Measurements from ENCODE around the gene PPP1R1C. TPM values are rescaled to one million over a fixed set of nuclear protein-coding genes. Genes with fewer than 3 reads are reported as not detected.

Gene PPP1R1C
- total RNA-seq, 1 donor, result 0.36 TPM

DNA sequence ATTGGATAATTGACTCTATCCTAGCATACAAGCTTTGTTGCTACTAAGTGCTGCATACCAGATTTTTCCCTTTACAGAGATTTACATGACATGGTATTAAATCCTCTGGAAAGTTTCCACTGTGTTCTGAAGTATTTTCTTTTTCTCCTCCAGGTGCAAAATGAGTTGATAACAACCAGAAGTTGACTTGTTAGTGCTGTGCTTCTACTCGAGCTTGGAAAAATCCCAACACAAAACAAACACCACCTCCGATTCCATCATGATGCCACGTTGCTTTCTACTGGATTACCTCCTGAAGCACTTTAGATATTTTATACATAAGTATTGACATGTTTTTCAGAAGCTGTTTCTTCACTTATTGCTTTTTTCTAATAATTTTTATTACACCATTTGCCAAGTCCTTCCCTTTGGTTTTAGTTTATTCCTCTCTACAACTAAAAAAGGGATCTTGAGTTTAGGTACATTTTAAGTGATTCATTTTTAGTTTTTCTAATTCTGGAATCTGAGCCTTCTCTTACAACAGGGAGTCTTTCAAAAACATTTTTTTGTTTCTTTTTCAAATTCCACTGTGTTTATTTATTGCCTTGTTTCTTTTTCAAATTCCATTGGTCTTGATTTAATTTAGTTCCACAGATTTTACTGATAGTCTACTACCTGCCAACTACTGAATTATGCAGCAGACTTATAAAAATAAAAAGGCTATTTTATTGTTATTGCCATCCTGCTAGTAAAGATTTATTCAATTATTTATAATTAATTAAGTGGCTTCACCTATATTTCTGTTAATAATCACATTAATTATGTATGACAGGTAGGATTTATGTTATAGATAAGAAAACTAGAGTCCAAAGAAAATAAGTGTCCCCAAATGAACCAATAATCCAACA lies 143.4 kb downstream of the PPP1R1C start:
- Histone ChIP-seq H3K4me1 (ENCODE audit: insufficient read depth, low read length) (peaks cover 21% of the 10 kb centered on the region), H3K27me3 (ENCODE audit: insufficient read depth, low read length) (no peaks in the 10 kb centered on the region), H3K79me2 (ENCODE audit: insufficient read depth, low read length) (no peaks in the 10 kb centered on the region), H4K20me1 (ENCODE audit: insufficient read depth, low read length) (no peaks in the 10 kb centered on the region), H3K36me3 (ENCODE audit: insufficient read depth, low read length) (no peaks in the 10 kb centered on the region), H3K4me3 (ENCODE audit: insufficient read depth, low read length) (no peak overlapping the region), H3K9me3 (ENCODE audit: low read depth, low read length) (no peaks in the 10 kb centered on the region), H2AFZ (ENCODE audit: low read length) (no peak overlapping the region), H3K27ac (ENCODE audit: low read depth, low read length) (no peak overlapping the region), H3K4me2 (ENCODE audit: insufficient read depth, low read length) (peak overlapping the region; percentile 41)
- TF ChIP-seq, protein P1, sequence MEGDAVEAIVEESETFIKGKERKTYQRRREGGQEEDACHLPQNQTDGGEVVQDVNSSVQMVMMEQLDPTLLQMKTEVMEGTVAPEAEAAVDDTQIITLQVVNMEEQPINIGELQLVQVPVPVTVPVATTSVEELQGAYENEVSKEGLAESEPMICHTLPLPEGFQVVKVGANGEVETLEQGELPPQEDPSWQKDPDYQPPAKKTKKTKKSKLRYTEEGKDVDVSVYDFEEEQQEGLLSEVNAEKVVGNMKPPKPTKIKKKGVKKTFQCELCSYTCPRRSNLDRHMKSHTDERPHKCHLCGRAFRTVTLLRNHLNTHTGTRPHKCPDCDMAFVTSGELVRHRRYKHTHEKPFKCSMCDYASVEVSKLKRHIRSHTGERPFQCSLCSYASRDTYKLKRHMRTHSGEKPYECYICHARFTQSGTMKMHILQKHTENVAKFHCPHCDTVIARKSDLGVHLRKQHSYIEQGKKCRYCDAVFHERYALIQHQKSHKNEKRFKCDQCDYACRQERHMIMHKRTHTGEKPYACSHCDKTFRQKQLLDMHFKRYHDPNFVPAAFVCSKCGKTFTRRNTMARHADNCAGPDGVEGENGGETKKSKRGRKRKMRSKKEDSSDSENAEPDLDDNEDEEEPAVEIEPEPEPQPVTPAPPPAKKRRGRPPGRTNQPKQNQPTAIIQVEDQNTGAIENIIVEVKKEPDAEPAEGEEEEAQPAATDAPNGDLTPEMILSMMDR (IDR thresholded peaks at IDR 0.05; ENCODE audit: extremely low read depth, low read depth, low read length), result no peak
- no peak for DNase-seq (ENCODE audit: insufficient read length, low spot score, missing footprints)

DNA sequence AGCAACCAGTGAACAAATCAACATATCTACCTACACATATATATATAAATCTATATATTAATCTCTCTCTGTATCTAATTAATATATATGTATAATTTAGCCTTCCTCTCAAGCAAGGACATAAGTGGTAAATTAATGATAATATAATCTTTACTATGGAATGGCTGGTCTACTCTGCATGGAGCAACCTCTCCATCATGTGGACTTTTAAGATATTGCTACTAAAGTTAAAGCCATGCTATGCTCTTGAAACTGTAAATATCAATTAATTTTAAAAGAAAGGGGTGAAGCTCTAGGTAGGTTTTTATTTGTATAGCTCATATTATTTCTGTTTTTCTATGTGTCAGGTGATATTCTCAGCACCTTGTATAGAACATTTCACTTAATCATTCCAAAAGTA lies 147.0 kb downstream of the PPP1R1C start:
- DNase-seq (ENCODE audit: insufficient read length, low spot score, missing footprints), result no peak
- H3K9me3 ChIP-seq (ENCODE audit: low read depth, low read length), result no peaks in the 10 kb centered on the region
- no peaks in the 10 kb centered on the region for H3K27me3 ChIP-seq (ENCODE audit: insufficient read depth, low read length)
- no peaks in the 10 kb centered on the region for H4K20me1 ChIP-seq (ENCODE audit: insufficient read depth, low read length)
- H3K4me2 ChIP-seq (ENCODE audit: insufficient read depth, low read length), result no peak overlapping the region
- peaks cover 22% of the 10 kb centered on the region for H3K4me1 ChIP-seq (ENCODE audit: insufficient read depth, low read length)
- no peaks in the 10 kb centered on the region for H3K79me2 ChIP-seq (ENCODE audit: insufficient read depth, low read length)
- TF ChIP-seq, protein P1 (IDR thresholded peaks at IDR 0.05; ENCODE audit: extremely low read depth, low read depth, low read length), result peak; percentile 51
- H3K4me3 ChIP-seq (ENCODE audit: insufficient read depth, low read length), result no peak overlapping the region
- no peaks in the 10 kb centered on the region for H3K36me3 ChIP-seq (ENCODE audit: insufficient read depth, low read length)
- no peak overlapping the region for H3K27ac ChIP-seq (ENCODE audit: low read depth, low read length)
- H2AFZ ChIP-seq (ENCODE audit: low read length), result no peak overlapping the region

DNA sequence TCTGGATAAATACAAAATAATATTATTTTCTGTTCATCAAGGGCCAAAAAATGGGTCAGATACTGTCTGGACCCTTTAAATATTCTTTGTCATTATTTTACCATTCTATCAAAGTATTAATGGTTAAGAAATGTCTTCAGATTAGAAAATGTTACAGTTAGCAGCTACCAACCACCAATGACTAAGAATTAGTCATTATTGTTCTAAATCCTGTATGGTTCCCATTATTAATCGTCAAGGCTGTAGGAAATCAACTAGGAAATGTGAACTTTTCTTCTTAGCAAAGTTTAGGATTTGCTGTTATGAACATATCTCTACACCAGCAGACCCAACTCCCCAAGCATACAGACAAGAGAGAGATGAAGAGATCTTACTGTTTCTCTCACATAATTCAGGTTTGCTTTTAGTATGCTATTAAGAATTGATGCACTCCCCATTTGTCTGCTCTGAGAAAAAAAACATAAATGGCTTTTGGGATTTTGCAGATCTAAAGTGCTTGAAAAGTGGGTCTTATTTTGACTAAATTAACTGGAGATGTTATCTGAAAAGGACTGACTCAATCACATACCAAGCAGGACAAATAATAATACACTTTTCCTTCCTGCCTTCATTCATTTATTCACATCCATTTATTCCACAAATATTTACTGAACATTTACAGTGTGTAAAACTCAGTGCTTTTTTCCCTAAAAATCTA lies 147.7 kb downstream of the PPP1R1C start:
- H3K27ac ChIP-seq (ENCODE audit: low read depth, low read length), result no peak overlapping the region
- no peak overlapping the region for H3K4me3 ChIP-seq (ENCODE audit: insufficient read depth, low read length)
- H3K4me1 ChIP-seq (ENCODE audit: insufficient read depth, low read length), result peaks cover 22% of the 10 kb centered on the region
- H3K79me2 ChIP-seq (ENCODE audit: insufficient read depth, low read length), result no peaks in the 10 kb centered on the region
- TF ChIP-seq, protein P1 (IDR thresholded peaks at IDR 0.05; ENCODE audit: extremely low read depth, low read depth, low read length), result no peak
- H3K9me3 ChIP-seq (ENCODE audit: low read depth, low read length), result no peaks in the 10 kb centered on the region
- no peaks in the 10 kb centered on the region for H4K20me1 ChIP-seq (ENCODE audit: insufficient read depth, low read length)
- no peak overlapping the region for H3K4me2 ChIP-seq (ENCODE audit: insufficient read depth, low read length)
- H3K27me3 ChIP-seq (ENCODE audit: insufficient read depth, low read length), result no peaks in the 10 kb centered on the region
- no peaks in the 10 kb centered on the region for H3K36me3 ChIP-seq (ENCODE audit: insufficient read depth, low read length)
- no peak for DNase-seq (ENCODE audit: insufficient read length, low spot score, missing footprints)
- H2AFZ ChIP-seq (ENCODE audit: low read length), result no peak overlapping the region

DNA sequence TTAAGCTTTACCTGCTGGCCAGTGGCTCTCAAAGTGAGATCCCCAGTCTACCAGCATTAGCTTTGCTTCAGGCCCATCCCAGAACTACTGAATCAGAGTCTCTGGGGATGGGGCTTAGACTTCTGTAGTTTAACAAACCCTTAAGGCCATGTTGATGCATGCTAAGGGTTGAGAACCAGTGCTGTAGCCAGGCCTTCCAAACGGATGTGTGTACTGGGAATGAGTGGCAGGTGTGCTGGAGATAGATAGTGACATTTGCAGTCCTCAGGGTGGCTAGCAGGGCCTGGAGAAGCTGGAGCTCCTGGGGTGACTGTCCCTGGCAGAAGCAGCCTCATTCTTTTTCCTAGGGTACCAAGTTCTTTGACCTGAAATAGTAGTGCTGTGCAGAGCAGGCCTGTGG lies 148.5 kb downstream of the PPP1R1C start:
- no peak for DNase-seq (ENCODE audit: insufficient read length, low spot score, missing footprints)
- Histone ChIP-seq H3K4me3 (ENCODE audit: insufficient read depth, low read length) (no peak overlapping the region), H3K4me2 (ENCODE audit: insufficient read depth, low read length) (no peak overlapping the region), H3K27ac (ENCODE audit: low read depth, low read length) (no peak overlapping the region), H3K36me3 (ENCODE audit: insufficient read depth, low read length) (no peaks in the 10 kb centered on the region), H3K4me1 (ENCODE audit: insufficient read depth, low read length) (peaks cover 18% of the 10 kb centered on the region), H3K9me3 (ENCODE audit: low read depth, low read length) (no peaks in the 10 kb centered on the region), H3K79me2 (ENCODE audit: insufficient read depth, low read length) (no peaks in the 10 kb centered on the region), H4K20me1 (ENCODE audit: insufficient read depth, low read length) (no peaks in the 10 kb centered on the region), H3K27me3 (ENCODE audit: insufficient read depth, low read length) (no peaks in the 10 kb centered on the region), H2AFZ (ENCODE audit: low read length) (no peak overlapping the region)
- TF ChIP-seq, protein P1 (IDR thresholded peaks at IDR 0.05; ENCODE audit: extremely low read depth, low read depth, low read length), result no peak
